ENCODE measurements around the gene ATP9B.

GRCh38 chr18:79352432-79352831 is 283.2 kb downstream of the ATP9B start:
- TF ChIP-seq TAF1 (IDR thresholded peaks at IDR 0.05; ENCODE audit: borderline replicate concordance, insufficient read depth, low read length) (no peak), POLR2AphosphoS5 (IDR thresholded peaks at IDR 0.05; ENCODE audit: low read depth, low read length) (no peak), SIN3A (IDR thresholded peaks at IDR 0.05; ENCODE audit: borderline replicate concordance, insufficient read depth, low read length) (no peak), REST (IDR thresholded peaks at IDR 0.05; ENCODE audit: insufficient read depth in 1 of 2, low read depth in 2 of 2, low read length in 2 of 2) (no peak)
